ENCODE results near the gene ADGRL3. TPM values are rescaled to one million over a fixed set of nuclear protein-coding genes. Genes with fewer than 3 reads are reported as not detected.

ADGRL3 gene
- total and polyA plus RNA-seq, 4 donors: 0.07 to 1.7 (median 0.82) TPM

GRCh38 chr4:61805979-61806378 lies 605.9 kb downstream of the ADGRL3 start:
- H3K4me3 ChIP-seq (ENCODE audit: low read depth in 1 of 3, low read length in 3 of 3): no peak overlapping the region
- H3K9me3 ChIP-seq (ENCODE audit: control insufficient read depth in 4 of 4, low read length in 3 of 4): no peaks in the 10 kb centered on the region
- no peak for DNase-seq (ENCODE audit: low spot score)
- H3K4me1 ChIP-seq (ENCODE audit: control insufficient read depth in 4 of 4, insufficient read depth in 4 of 4, low read length in 3 of 4): peaks cover 0 to 1% (median under 1%) of the 10 kb centered on the region in 4 donors
- no peaks in the 10 kb centered on the region for H3K27me3 ChIP-seq (ENCODE audit: control insufficient read depth in 4 of 4, insufficient read depth in 4 of 4, low read length in 3 of 4)
- H3K27ac ChIP-seq (ENCODE audit: low read depth in 1 of 2, low read length in 2 of 2): no peak overlapping the region
- H3K36me3 ChIP-seq (ENCODE audit: control insufficient read depth in 4 of 4, insufficient read depth in 3 of 4, low read depth in 1 of 4, low read length in 3 of 4): no peaks in the 10 kb centered on the region
- TF ChIP-seq, protein P1, sequence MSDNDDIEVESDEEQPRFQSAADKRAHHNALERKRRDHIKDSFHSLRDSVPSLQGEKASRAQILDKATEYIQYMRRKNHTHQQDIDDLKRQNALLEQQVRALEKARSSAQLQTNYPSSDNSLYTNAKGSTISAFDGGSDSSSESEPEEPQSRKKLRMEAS (IDR thresholded peaks at IDR 0.05): no peak
- TF ChIP-seq SP1 (IDR thresholded peaks at IDR 0.05) (no peak), NR2F2 (IDR thresholded peaks at IDR 0.05) (no peak), HNF4A (conservative IDR thresholded peaks at IDR 0.05) (no peak), CTCF (IDR thresholded peaks at IDR 0.05; ENCODE audit: low read depth, low read length, missing input control) (no peak), EGR1 (IDR thresholded peaks at IDR 0.05; ENCODE audit: low read depth in 2 of 2) (no peak), HNF4G (IDR thresholded peaks at IDR 0.05) (no peak), YY1 (IDR thresholded peaks at IDR 0.05) (no peak), FOXA1 (IDR thresholded peaks at IDR 0.05) (no peak), JUND (IDR thresholded peaks at IDR 0.05) (no peak), RAD21 (IDR thresholded peaks at IDR 0.05) (no peak), GABPA (IDR thresholded peaks at IDR 0.05 in 1 of 2, conservative IDR thresholded peaks at IDR 0.05 in 1 of 2) (no peak), FOXA2 (IDR thresholded peaks at IDR 0.05) (no peak), RXRA (IDR thresholded peaks at IDR 0.05) (no peak), TAF1 (conservative IDR thresholded peaks at IDR 0.05) (no peak)
- TF ChIP-seq, protein P2, sequence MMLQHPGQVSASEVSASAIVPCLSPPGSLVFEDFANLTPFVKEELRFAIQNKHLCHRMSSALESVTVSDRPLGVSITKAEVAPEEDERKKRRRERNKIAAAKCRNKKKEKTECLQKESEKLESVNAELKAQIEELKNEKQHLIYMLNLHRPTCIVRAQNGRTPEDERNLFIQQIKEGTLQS (IDR thresholded peaks at IDR 0.05): no peak
- TF ChIP-seq, protein P3, sequence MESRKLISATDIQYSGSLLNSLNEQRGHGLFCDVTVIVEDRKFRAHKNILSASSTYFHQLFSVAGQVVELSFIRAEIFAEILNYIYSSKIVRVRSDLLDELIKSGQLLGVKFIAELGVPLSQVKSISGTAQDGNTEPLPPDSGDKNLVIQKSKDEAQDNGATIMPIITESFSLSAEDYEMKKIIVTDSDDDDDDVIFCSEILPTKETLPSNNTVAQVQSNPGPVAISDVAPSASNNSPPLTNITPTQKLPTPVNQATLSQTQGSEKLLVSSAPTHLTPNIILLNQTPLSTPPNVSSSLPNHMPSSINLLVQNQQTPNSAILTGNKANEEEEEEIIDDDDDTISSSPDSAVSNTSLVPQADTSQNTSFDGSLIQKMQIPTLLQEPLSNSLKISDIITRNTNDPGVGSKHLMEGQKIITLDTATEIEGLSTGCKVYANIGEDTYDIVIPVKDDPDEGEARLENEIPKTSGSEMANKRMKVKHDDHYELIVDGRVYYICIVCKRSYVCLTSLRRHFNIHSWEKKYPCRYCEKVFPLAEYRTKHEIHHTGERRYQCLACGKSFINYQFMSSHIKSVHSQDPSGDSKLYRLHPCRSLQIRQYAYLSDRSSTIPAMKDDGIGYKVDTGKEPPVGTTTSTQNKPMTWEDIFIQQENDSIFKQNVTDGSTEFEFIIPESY (IDR thresholded peaks at IDR 0.05): no peak
- TF ChIP-seq, protein P4, sequence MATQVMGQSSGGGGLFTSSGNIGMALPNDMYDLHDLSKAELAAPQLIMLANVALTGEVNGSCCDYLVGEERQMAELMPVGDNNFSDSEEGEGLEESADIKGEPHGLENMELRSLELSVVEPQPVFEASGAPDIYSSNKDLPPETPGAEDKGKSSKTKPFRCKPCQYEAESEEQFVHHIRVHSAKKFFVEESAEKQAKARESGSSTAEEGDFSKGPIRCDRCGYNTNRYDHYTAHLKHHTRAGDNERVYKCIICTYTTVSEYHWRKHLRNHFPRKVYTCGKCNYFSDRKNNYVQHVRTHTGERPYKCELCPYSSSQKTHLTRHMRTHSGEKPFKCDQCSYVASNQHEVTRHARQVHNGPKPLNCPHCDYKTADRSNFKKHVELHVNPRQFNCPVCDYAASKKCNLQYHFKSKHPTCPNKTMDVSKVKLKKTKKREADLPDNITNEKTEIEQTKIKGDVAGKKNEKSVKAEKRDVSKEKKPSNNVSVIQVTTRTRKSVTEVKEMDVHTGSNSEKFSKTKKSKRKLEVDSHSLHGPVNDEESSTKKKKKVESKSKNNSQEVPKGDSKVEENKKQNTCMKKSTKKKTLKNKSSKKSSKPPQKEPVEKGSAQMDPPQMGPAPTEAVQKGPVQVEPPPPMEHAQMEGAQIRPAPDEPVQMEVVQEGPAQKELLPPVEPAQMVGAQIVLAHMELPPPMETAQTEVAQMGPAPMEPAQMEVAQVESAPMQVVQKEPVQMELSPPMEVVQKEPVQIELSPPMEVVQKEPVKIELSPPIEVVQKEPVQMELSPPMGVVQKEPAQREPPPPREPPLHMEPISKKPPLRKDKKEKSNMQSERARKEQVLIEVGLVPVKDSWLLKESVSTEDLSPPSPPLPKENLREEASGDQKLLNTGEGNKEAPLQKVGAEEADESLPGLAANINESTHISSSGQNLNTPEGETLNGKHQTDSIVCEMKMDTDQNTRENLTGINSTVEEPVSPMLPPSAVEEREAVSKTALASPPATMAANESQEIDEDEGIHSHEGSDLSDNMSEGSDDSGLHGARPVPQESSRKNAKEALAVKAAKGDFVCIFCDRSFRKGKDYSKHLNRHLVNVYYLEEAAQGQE (IDR thresholded peaks at IDR 0.05): no peak
- WGBS: 73% methylated on average over 2 of the region's 2 CpGs
- H3K9ac ChIP-seq (ENCODE audit: low read depth in 1 of 2, low read length in 2 of 2): no peak overlapping the region

Measured in liver (tissue), 9 donors.